ENCODE measurements around the gene KLF3. TPM values are rescaled to one million over a fixed set of nuclear protein-coding genes. Genes with fewer than 3 reads are reported as not detected.

The KLF3 gene
- total RNA-seq, 2 donors from 2014 or later: 30.6 to 32.0 TPM

DNA sequence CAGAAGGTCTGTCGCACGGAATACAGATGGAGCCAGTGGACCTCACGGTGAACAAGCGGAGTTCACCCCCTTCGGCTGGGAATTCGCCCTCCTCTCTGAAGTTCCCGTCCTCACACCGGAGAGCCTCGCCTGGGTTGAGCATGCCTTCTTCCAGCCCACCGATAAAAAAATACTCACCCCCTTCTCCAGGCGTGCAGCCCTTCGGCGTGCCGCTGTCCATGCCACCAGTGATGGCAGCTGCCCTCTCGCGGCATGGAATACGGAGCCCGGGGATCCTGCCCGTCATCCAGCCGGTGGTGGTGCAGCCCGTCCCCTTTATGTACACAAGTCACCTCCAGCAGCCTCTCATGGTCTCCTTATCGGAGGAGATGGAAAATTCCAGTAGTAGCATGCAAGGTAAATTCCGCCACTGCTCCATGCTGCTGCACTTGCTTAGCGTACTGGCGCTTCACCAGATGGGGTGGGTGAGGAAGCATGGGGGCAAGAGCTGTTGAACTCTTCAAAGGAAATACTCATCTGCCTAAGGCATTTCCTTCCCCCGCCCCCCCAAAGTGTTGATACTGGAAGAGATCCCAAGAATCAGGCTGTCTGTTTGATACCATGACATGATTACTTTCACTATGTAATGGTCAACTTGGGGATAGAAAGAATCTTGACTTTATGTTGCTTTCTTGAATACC lies 24.8 kb downstream of the KLF3 start:
- Histone ChIP-seq H3K9me3 (no peaks in the 10 kb centered on the region), H3K27ac (no peak overlapping the region), H3K27me3 (no peaks in the 10 kb centered on the region), H3K4me3 (no peak overlapping the region), H3K4me1 (peaks cover 14% of the 10 kb centered on the region), H3K36me3 (replicated peaks in 1 of 2; ENCODE audit: insufficient read depth in 1 of 2, low read depth in 2 of 2) (peaks cover 7 to 33% of the 10 kb centered on the region in 2 donors)
- DNase-seq: no peak
- ATAC-seq: no peak
- intact Hi-C loops (cut with DNase I): no loop called here
- WGBS, 2 donors: 94 to 98% methylated on average over 26 of the region's 26 CpGs
- TF ChIP-seq POLR2A (IDR thresholded peaks at IDR 0.05): no peak
- TF ChIP-seq, protein P1, sequence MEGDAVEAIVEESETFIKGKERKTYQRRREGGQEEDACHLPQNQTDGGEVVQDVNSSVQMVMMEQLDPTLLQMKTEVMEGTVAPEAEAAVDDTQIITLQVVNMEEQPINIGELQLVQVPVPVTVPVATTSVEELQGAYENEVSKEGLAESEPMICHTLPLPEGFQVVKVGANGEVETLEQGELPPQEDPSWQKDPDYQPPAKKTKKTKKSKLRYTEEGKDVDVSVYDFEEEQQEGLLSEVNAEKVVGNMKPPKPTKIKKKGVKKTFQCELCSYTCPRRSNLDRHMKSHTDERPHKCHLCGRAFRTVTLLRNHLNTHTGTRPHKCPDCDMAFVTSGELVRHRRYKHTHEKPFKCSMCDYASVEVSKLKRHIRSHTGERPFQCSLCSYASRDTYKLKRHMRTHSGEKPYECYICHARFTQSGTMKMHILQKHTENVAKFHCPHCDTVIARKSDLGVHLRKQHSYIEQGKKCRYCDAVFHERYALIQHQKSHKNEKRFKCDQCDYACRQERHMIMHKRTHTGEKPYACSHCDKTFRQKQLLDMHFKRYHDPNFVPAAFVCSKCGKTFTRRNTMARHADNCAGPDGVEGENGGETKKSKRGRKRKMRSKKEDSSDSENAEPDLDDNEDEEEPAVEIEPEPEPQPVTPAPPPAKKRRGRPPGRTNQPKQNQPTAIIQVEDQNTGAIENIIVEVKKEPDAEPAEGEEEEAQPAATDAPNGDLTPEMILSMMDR (IDR thresholded peaks at IDR 0.05): no peak

DNA sequence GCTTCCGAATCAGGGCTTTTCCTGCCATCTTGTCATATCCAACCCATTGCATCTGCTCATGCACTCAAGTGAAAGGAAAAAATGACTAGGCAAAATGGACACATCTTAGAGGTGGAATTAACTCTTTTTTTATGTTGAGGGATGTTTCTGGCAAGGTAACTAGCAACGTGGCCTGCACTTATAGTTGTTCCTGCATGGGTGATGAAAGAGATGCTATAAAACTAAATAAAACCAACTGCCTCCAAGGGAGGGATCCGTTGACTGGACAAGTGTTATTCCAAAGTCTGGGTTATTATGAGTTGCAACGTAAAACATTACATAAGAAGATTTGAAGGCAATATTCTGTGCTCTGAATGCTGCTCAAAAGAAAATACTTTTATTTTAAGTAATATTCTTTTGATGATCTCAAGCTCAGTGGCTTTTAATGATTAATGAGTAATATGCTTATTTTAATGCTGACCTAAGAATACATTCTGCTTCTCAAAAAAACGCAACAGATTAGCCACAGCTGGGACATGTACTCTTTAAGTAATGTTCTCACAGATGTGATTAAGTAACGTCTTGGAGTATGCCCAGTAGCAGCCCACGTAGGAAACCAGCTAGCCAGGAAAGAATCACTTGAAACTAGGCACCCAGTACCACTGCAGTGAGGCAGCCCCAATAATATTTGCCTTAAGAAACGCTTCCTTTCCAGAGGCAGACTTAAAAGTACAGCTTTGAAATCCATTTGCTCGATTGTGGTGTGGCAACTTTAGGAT lies 27.4 kb downstream of the KLF3 start:
- TF ChIP-seq, protein P1 (IDR thresholded peaks at IDR 0.05): no peak
- TF ChIP-seq POLR2A (IDR thresholded peaks at IDR 0.05): no peak
- intact Hi-C loops (cut with DNase I): no loop called here
- peak; percentile 64 for ATAC-seq
- DNase-seq: no peak
- Histone ChIP-seq H3K4me1 (peaks cover 6% of the 10 kb centered on the region), H3K27ac (no peak overlapping the region), H3K4me3 (no peak overlapping the region), H3K27me3 (no peaks in the 10 kb centered on the region), H3K36me3 (replicated peaks in 1 of 2; ENCODE audit: insufficient read depth in 1 of 2, low read depth in 2 of 2) (peaks cover 15 to 44% of the 10 kb centered on the region in 2 donors), H3K9me3 (no peaks in the 10 kb centered on the region)
- WGBS, 2 donors: 66 to 68% methylated on average over 9 of the region's 9 CpGs

DNA sequence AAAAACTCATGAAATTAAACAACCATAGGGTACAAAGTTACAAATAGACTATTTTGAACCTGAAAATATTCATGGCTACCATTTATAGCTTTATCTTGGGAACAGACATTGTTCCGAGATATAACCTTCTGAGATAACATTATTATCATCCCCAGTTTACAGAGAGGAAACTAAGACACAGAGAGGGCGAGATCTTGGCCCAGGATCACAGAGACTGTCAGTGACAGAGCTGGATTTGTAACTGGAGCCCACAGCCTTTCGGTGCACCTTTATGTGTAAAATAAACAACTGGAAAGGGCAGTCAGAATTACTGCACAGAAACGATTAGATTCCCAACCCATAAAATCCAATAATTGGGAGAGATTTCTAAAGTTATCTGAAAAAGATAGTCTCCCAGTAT lies 28.4 kb downstream of the KLF3 start:
- TF ChIP-seq, protein P1 (IDR thresholded peaks at IDR 0.05): no peak
- no peak for TF ChIP-seq POLR2A (IDR thresholded peaks at IDR 0.05)
- peaks cover 6% of the 10 kb centered on the region for H3K4me1 ChIP-seq
- H3K4me3 ChIP-seq: no peak overlapping the region
- intact Hi-C loops (cut with DNase I): no loop called here
- no peak for DNase-seq
- peaks cover 19 to 48% of the 10 kb centered on the region in 2 donors for H3K36me3 ChIP-seq (replicated peaks in 1 of 2; ENCODE audit: insufficient read depth in 1 of 2, low read depth in 2 of 2)
- no peaks in the 10 kb centered on the region for H3K9me3 ChIP-seq
- no peaks in the 10 kb centered on the region for H3K27me3 ChIP-seq
- 27 to 29% methylated on average over 4 of the region's 4 CpGs for WGBS, 2 donors
- H3K27ac ChIP-seq: no peak overlapping the region
- ATAC-seq: no peak

DNA sequence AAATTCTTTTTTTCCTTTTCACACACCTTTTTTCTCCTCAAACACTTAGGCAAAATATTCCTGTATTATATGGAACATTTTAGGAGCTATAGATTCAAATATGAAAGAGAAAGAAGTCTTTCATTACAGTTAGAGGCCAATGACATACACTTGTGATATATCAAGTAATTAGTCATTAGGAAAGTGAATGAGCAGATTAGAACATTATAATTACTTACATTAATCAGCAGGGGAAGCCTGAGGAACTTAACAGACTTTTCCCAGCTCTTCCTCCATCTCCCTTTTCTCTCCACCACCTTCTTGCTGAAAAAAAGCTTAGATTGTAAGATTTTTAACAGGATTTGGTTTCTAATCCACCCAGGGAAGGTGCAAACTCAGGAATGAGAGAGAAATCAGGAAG lies 29.6 kb downstream of the KLF3 start:
- ATAC-seq (no peak), DNase-seq (no peak)
- TF ChIP-seq, protein P1 (IDR thresholded peaks at IDR 0.05): no peak
- TF ChIP-seq POLR2A (IDR thresholded peaks at IDR 0.05): no peak
- Histone ChIP-seq H3K9me3 (no peaks in the 10 kb centered on the region), H3K27ac (no peak overlapping the region), H3K27me3 (no peaks in the 10 kb centered on the region), H3K36me3 (replicated peaks in 1 of 2; ENCODE audit: insufficient read depth in 1 of 2, low read depth in 2 of 2) (peaks cover 21 to 55% of the 10 kb centered on the region in 2 donors), H3K4me3 (no peak overlapping the region), H3K4me1 (peaks cover 6% of the 10 kb centered on the region)
- intact Hi-C loops (cut with DNase I): no loop called here
